DMS114 treated with DMSO at 0.1 percent for 48 hours (cell line): Measurements from ENCODE around the gene TKFC.
A peak's percentile ranks its signal among the peaks of the same experiment; 100 is the strongest.

Experiments
- DNase-seq: peaks from one replicate; lab custom pipeline; 2025; ENCODE audit not compliant: unreplicated experiment; lab: John Stamatoyannopoulos, UW

The TKFC gene

GRCh38 chr11:61345170-61345610 is 12.2 kb downstream of the TKFC start:
- DNase-seq, result no peak

- no peak for DNase-seq
Observed at GRCh38 chr11:61345954-61346843, 13.2 kb downstream of the TKFC start.

GRCh38 chr11:61347916-61348461 is 15.0 kb downstream of the TKFC start:
- DNase-seq, result no peak

GRCh38 chr11:61349189-61349751 is 16.2 kb downstream of the TKFC start:
- no peak for DNase-seq

GRCh38 chr11:61349916-61350315 is 16.9 kb downstream of the TKFC start:
- no peak for DNase-seq

GRCh38 chr11:61350336-61350735 is 17.3 kb downstream of the TKFC start:
- DNase-seq, result no peak

GRCh38 chr11:61350803-61351202 is 17.8 kb downstream of the TKFC start:
- DNase-seq, result no peak

GRCh38 chr11:61352038-61352437 is 19.0 kb downstream of the TKFC start:
- no peak for DNase-seq

GRCh38 chr11:61353131-61354067 is 20.4 kb downstream of the TKFC start:
- no peak for DNase-seq

- no peak for DNase-seq
Observed at GRCh38 chr11:61354208-61354607, 21.2 kb downstream of the TKFC start.

GRCh38 chr11:61356706-61357105 is 23.7 kb downstream of the TKFC start:
- DNase-seq, result no peak

GRCh38 chr11:61357233-61357893 is 24.3 kb downstream of the TKFC start:
- DNase-seq, result no peak

- DNase-seq, result no peak
Observed at GRCh38 chr11:61357894-61358239, 24.8 kb downstream of the TKFC start.

- DNase-seq, result no peak
Observed at GRCh38 chr11:61358566-61358965, 25.5 kb downstream of the TKFC start.

- no peak for DNase-seq
Observed at GRCh38 chr11:61359516-61359915, 26.5 kb downstream of the TKFC start.

- DNase-seq, result no peak
Observed at GRCh38 chr11:61361237-61361740, 28.3 kb downstream of the TKFC start.

- DNase-seq, result peak; percentile 93
Observed at GRCh38 chr11:61361741-61362541, 28.9 kb downstream of the TKFC start, which contains the start of the genes CYB561A3 and TMEM138. CYB561A3 (minus strand) TSS chr11:61361882; CDS start chr11:61356713, 5,169 bp downstream. TMEM138 (plus strand) TSS chr11:61362374; CDS start chr11:61364391, 2,017 bp downstream.

GRCh38 chr11:61362542-61362875 is 29.5 kb downstream of the TKFC start:
- no peak for DNase-seq

- DNase-seq, result no peak
Observed at GRCh38 chr11:61364012-61364675, 31.1 kb downstream of the TKFC start.
